GM12865 (cell line): ENCODE measurements around the gene TBL1X.
"Not testable (repeated sequence)": the region's sequence is repeated elsewhere in the genome, so short reads cannot be mapped to it uniquely, and the experiment has no call there.

Source experiments
- DNase-seq: peaks from one replicate; pipeline ENCODE4 v3.0.0; 2010; ENCODE audit warnings: low read depth
- H3K4me3 ChIP-seq: 2 replicates; pipeline ENCODE4 v1.5.1; 2011; ENCODE audit warnings: mild to moderate bottlenecking, low read depth, low read length, control low read depth
- CTCF ChIP-seq: IDR thresholded peaks from 2 replicates; pipeline ENCODE4 v1.5.1; 2011; ENCODE audit warnings: low read length, control low read depth, low read depth, inconsistent platforms; ENCODE audit not compliant: insufficient read depth; ENCODE audit errors: missing control alignments

Gene TBL1X

GRCh38 chrX:9471571-9471985 is 6.7 kb downstream of the TBL1X start:
- DNase-seq, result no peak
- TF ChIP-seq CTCF, result no peak
- no peak overlapping the region for H3K4me3 ChIP-seq

- no peak for DNase-seq
- no peak for TF ChIP-seq CTCF
- H3K4me3 ChIP-seq, result no peak overlapping the region
Measured at GRCh38 chrX:9473708-9474107, 8.8 kb downstream of the TBL1X start.

- not testable (repeated sequence) for H3K4me3 ChIP-seq
Measured at GRCh38 chrX:9475417-9475816, 10.6 kb downstream of the TBL1X start.

GRCh38 chrX:9475984-9476383 is 11.1 kb downstream of the TBL1X start:
- no peak overlapping the region for H3K4me3 ChIP-seq
- no peak for DNase-seq

More at GRCh38 chrX:9475417-9475816, 10.6 kb downstream of the TBL1X start:
- DNase-seq, result peak; percentile 27

GRCh38 chrX:9476810-9477575 is 12.1 kb downstream of the TBL1X start:
- peak; percentile 18 for DNase-seq
- TF ChIP-seq CTCF, result no peak
- no peak overlapping the region for H3K4me3 ChIP-seq

More at GRCh38 chrX:9475984-9476383, 11.1 kb downstream of the TBL1X start:
- TF ChIP-seq CTCF, result no peak

- no peak overlapping the region for H3K4me3 ChIP-seq
- no peak for TF ChIP-seq CTCF
- DNase-seq, result peak; percentile 16
Measured at GRCh38 chrX:9482408-9482807, 17.6 kb downstream of the TBL1X start.

GRCh38 chrX:9482837-9483236 is 18.0 kb downstream of the TBL1X start:
- H3K4me3 ChIP-seq, result no peak overlapping the region
- no peak for DNase-seq
- no peak for TF ChIP-seq CTCF
